NCI-H1092 (cell line): ENCODE measurements around the gene SMURF2.
A peak's percentile ranks its signal among the peaks of the same experiment; 100 is the strongest.

Experiments
- DNase-seq: peaks from one replicate; lab custom pipeline; 2025; lab: John Stamatoyannopoulos, UW

The SMURF2 gene

DNA sequence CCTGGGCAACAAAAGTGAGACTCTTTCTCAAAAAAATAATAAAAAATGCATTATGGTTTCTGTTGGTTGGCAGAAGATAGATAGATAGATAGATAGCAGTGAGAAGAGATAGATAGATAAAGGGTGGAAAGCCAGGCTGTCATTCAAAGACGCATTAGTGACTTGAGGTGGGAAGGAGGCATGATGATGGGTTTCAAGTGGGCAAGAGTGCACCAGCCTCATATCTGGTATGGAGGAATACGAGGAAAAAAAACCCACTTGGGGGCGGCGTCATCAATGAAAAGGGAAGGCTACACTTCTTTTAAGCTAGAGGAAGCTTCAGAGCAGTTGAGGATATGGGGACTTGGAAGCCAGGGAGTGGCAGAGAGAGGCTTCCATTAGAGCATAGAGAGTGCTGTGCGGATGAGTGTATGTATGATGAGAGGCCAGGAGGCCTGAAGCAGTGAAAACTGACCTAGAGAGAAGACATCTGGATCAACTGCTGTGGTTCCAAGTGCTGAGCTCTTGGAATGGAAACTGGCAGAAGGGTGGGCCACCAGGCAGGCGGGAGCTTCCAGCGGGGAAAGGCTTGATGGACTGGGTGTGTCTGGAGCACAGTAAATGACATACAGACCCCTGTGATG is 123.5 kb downstream of the SMURF2 start:
- no peak for DNase-seq

- DNase-seq, result no peak
Observed at GRCh38 chr17:64537488-64537887, 124.6 kb downstream of the SMURF2 start.

- DNase-seq, result no peak
Observed at GRCh38 chr17:64536913-64537312, 125.2 kb downstream of the SMURF2 start.

- DNase-seq, result no peak
Observed at GRCh38 chr17:64535357-64535756, 126.8 kb downstream of the SMURF2 start.

- no peak for DNase-seq
Observed at GRCh38 chr17:64534187-64534586, 127.9 kb downstream of the SMURF2 start.

DNA sequence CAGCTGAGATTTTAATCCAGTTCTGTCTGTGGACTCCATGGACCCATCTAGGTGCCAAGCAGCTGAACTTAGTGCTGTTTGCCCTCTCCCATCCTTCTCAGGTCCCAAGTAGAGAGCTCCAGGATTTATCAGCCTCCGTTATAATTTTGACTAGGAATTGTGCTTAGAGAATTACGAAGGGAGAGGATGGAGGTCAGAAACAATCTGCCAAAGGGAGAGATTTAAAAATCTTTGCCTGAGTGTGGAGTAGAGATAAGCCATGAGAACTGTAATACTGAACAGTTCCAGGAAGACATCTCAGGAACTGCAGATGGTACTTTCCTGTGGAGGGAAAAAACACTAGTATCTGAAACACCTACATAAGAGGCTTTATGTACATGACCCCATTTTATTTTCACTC is 128.3 kb downstream of the SMURF2 start:
- no peak for DNase-seq

DNA sequence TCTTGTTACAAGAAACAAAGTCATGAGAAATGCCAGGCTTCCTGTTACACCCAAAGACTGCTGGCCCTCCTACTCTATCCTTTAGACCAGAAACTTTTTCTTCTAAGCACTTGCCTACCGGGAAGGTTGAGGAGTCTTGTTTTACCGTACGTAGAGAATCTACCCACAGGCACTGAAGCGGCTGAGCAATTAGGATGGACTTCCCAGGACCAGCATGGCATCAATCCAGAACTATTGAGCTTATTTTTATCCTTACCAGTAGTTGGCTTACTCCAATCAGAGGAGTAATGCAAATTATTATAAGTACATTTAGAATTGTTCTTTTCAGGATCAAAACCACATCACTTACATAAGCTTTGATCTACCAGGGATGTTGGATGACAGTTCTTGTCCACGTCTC is 129.7 kb downstream of the SMURF2 start:
- DNase-seq, result no peak

DNA sequence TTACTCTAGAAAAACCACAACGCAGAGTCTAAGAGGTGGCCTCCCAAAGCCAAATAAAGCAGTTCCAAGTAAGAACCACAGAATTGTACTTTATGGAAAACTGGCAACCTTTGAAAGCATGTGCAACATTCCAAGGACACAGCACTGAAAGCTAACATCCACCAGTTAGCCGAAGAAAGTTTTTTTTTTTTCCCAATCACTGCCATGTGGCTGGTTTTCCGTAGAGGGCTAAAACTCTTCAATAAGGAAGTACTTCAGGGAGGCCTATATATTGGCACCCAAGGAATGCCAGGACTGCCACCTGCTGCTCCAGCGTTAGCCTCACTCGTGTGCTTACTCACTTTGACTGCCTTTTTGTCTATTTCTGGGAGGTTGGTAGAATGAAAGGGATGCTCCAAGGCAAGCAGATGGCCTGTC is 130.1 kb downstream of the SMURF2 start:
- no peak for DNase-seq

DNA sequence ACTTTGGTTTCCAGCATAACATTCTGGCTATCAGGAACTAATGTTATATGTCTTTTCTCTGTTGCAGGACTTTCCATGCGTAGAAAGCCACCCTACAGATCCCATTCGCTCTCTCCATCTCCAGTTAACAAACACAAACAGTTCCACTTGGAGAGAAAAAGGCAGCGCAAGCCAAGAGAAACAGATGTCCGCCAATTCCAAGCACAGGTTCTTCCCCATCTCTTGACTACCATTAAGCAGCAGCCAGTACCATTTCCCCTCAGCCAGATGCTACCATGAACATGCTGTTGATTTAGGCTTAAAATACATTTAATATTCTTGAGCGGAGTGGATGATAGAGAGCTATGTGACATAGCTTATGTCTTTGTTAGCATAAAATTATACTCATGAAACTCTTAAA is 132.9 kb downstream of the SMURF2 start:
- no peak for DNase-seq

- DNase-seq, result no peak
Observed at GRCh38 chr17:64527914-64528313, 134.2 kb downstream of the SMURF2 start.

- no peak for DNase-seq
Observed at GRCh38 chr17:64520359-64520758, 141.7 kb downstream of the SMURF2 start.

DNA sequence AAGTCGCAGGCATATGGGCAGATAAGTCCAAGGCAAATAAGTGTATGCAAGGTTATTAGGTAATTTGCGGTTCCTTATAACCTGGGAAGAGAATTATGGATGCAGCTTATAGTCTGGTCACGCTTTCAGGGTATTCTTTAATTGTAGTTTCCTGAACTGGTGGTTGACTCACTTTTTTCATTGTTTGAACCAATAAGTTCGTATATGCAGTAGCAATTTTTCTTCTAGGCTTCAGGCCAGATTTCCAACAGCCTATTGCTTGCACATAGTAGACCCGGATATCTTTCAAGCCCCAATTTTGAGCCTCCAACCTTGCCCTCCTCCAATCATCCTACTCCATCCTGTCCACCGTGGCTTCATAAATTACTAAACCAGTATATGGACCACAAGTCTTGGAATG is 142.5 kb downstream of the SMURF2 start:
- DNase-seq, result no peak

- no peak for DNase-seq
Observed at GRCh38 chr17:64515829-64516228, 146.3 kb downstream of the SMURF2 start.

- no peak for DNase-seq
Observed at GRCh38 chr17:64515419-64515818, 146.7 kb downstream of the SMURF2 start.

DNA sequence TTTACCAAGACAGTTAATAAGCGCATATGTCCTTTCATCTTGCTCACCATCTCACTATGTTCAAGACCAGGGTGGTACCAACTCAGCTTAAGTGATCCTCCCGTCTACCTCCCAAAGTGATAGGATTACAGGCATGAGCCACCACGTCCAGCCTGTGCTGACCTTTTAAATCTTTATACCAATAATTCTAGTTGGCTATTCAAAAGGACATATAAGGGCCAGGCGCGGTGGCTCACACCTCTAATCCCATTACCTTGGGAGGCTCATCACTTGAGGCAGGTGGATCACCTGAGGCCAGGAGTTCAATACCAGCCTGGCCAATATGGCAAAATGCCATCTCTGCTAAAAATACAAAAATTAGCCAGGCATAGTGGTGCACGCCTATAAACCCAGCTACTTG is 152.9 kb downstream of the SMURF2 start:
- no peak for DNase-seq

DNA sequence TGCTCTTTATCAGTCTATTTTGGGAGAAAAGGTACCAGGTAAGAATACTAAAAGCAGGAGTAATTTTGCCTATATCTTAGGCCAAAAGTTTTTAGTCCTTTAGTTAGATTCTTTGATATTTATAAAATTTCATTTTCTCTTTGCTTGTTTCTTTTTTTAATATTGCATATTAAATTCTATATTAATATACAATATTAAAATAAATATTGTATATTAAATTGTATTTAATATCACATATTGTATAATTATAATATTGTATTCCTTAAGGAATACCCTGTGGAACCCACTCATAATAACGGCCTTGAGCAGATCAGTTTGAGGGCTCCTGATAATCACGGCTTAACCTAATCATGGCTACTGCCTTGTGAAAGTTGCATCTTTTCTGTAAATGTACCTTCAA is 153.4 kb downstream of the SMURF2 start:
- DNase-seq, result no peak

DNA sequence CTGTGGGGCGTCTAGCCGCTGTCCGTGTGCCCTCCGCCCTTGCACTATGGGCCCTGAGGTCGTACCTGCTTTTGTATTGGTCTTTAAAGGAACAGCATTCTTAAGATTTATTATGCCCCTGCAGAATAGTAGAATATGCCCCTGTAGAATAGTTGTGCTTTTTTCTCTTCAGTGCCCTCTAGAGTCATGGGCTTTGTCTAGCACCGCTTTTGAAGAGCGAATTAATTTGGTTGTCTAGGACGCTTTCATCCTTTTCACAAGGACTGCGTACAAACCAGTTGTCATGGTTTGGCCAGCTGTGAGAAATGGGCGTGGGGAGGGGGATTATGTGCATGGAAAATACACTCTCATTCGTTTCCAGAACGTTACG is 154.7 kb downstream of the SMURF2 start:
- DNase-seq, result peak; percentile 64

GRCh38 chr17:64506576-64507412 is 155.3 kb downstream of the SMURF2 start, which contains the start of gene CEP95:
TSS of gene CEP95 (plus strand) at chr17:64506977. CDS start at chr17:64507098, 121 bp downstream.
- DNase-seq, result peak; percentile 95

DNA sequence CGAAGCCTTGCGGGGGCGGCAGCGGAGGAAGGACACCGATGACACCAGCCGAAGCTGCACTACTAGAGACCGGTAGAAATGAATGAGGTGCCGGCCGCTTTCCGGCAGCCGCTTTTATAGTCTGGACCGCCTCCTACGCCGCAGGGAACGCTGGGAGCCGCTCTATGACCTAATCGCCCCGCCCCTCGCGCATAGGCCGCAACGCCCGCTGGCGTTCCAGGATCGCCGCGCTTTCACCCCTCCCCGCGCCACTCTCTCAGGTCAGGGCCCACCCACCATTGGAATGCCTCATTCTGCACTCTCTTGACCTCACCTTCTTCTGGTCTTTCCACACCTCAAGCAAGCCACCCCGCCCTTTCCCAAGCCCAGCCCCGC is 155.9 kb downstream of the SMURF2 start, which contains the start of gene DDX5:
Gene DDX5, minus strand, starts transcription at position 89 of the 375 bp plus-strand sequence. CDS start 170 bp downstream, outside the sequence.
- DNase-seq, result peak; percentile 94

- DNase-seq, result peak; percentile 86
Observed at GRCh38 chr17:64505340-64506200, 156.5 kb downstream of the SMURF2 start.

DNA sequence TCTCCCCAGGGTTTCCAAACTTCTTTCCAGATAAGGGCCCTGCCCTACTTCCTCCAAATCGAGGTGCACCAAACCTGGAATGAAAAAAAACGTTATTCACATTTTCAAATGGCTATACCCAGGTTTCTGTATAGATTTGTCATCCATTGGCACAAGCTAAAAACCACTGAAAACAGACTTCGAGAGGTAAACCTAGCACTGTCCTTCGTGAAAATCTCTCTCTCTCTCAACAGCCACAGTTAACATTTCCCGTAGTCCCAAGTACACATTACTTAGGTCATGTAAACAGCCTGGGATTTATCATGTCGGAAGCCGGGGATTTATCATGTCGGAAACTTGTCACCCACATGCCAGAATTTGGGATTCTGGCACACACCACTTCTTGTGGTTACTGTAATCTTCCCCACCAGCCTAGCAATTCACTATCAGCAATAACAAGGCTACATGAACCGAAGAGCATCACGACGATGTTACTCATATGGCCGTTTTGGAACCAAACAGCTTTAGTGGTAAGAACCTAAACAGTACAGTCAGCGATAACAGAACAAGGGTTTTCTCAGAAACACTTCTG is 157.3 kb downstream of the SMURF2 start:
- DNase-seq, result no peak
